H1 (cell line): Measurements from ENCODE around the gene CMYA5. TPM values are rescaled to one million over a fixed set of nuclear protein-coding genes. Genes with fewer than 3 reads are reported as not detected.

Experiments
- CBX8 ChIP-seq: fragments of 300-800, 300-1000 bp; sonication (generic); IDR thresholded peaks from 2 replicates; pipeline ENCODE4 v1.7.1; 2016; ENCODE audit warnings: low read depth, low read length, borderline replicate concordance
- CTBP2 ChIP-seq: IDR thresholded peaks from 2 replicates; pipeline ENCODE4 v1.7.0; 2011; ENCODE audit warnings: borderline replicate concordance, mild to moderate bottlenecking, moderate library complexity, mixed read lengths, low read length; ENCODE audit not compliant: insufficient read depth, insufficient read length
- POLR2A ChIP-seq, 2 experiments: IDR thresholded peaks; 1 replicate in 1 of 2; 2 replicates in 1 of 2; pipeline ENCODE4 v1.6.1; 2011; ENCODE audit warnings: low read depth in 2 of 2, low read length in 2 of 2, mild to moderate bottlenecking in 2 of 2; ENCODE audit errors: control extremely low read depth in 1 of 2
- RAD21 ChIP-seq, 2 experiments: IDR thresholded peaks in 1 of 2; conservative IDR thresholded peaks in 1 of 2; 2 replicates each; pipeline ENCODE4 v1.6.1; 2011; ENCODE audit warnings: low read depth in 2 of 2, low read length in 2 of 2, improper control_type of control experiment in 1 of 2, inconsistent platforms in 1 of 2, mild to moderate bottlenecking in 1 of 2, moderate library complexity in 1 of 2
- SIRT6 ChIP-seq: IDR thresholded peaks from one replicate; pipeline ENCODE4 v1.7.1; 2012; ENCODE audit warnings: low read length, inconsistent platforms
- SUZ12 ChIP-seq: fragments of 200-600 bp; sonication (generic); IDR thresholded peaks from 2 replicates; pipeline ENCODE4 v1.6.1; 2012; ENCODE audit warnings: mild to moderate bottlenecking, inconsistent platforms, low read length, moderate library complexity, mixed read lengths
- TAF1 ChIP-seq: IDR thresholded peaks from 2 replicates; pipeline ENCODE4 v1.6.1; 2011; ENCODE audit warnings: mild to moderate bottlenecking, low read depth, low read length
- TEAD4 ChIP-seq: IDR thresholded peaks from 2 replicates; pipeline ENCODE4 v1.6.1; 2012; ENCODE audit warnings: low read depth, low read length, inconsistent platforms, mixed read lengths
- polyA plus RNA-seq, 7 experiments: library from polyadenylated mRNA; depleted of rRNA in 3 of 7; stranded (reverse) in 5 of 7; unstranded in 2 of 7; fragments of >200 nt in 5 of 7; fragments of 200-250 nt in 2 of 7; gene quantifications; 1 replicate in 5 of 7; 2 replicates in 1 of 7; 4 replicates in 1 of 7; pipeline versions ENCODE4 v1.2.1 to v1.2.3, GENCODE V29; 2011 to 2013; ENCODE audit warnings: missing spikeins in 2 of 7, mixed read lengths in 2 of 7
- total RNA-seq: library from RNA; stranded (reverse); fragmentation: NEBNext Ultra II Directional; extraction: Animal tissue kit (Norgen Biotek cat#: 25700); gene quantifications from 2 replicates; pipeline ENCODE4 v1.2.1, GENCODE V29; 2021
- TF ChIP-seq, protein P1 (sequence below): fragments of 300-600 bp; sonication (generic); IDR thresholded peaks from 2 replicates; pipeline ENCODE4 v1.7.1; 2012; ENCODE audit warnings: low read length, moderate library complexity, mild to moderate bottlenecking, inconsistent platforms; ENCODE audit not compliant: insufficient replicate concordance

The CMYA5 gene
- total and polyA plus RNA-seq, 2 of the 8 experiments (the other 6 are each of a cell fraction or from before 2014, with no cell fraction given) = 0.88 to 0.95 TPM

DNA sequence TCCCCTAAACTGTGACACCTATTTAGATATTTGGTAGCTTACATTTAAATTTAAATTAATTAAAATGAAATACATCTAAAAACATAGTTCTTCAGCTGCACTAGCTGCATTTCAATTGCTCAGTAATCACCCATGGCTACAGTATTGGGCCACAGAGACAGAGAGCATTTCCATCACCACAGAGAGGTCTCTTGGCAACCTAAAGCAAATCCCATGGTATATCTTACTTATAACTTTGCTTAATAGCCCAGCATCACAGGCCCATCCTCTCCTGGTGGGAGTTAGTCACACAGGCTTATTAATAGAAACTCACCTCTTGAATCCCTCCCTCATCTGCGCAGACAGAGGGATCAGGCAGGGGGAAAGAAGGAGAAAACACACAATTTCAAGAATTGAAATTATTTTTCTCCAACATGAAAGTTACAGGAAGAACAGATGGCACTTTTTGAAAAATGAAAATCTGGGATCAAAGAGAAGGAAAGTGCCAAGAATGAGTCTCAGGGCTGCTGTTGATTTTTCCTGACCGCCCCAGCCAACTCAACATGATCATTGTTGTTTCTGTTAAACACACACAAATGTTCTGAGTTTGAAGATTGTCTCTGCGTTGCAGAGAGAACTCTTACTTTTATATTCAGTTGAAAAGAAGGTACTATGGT is 144.6 kb downstream of the CMYA5 start (continued):
- TF ChIP-seq, protein P1, sequence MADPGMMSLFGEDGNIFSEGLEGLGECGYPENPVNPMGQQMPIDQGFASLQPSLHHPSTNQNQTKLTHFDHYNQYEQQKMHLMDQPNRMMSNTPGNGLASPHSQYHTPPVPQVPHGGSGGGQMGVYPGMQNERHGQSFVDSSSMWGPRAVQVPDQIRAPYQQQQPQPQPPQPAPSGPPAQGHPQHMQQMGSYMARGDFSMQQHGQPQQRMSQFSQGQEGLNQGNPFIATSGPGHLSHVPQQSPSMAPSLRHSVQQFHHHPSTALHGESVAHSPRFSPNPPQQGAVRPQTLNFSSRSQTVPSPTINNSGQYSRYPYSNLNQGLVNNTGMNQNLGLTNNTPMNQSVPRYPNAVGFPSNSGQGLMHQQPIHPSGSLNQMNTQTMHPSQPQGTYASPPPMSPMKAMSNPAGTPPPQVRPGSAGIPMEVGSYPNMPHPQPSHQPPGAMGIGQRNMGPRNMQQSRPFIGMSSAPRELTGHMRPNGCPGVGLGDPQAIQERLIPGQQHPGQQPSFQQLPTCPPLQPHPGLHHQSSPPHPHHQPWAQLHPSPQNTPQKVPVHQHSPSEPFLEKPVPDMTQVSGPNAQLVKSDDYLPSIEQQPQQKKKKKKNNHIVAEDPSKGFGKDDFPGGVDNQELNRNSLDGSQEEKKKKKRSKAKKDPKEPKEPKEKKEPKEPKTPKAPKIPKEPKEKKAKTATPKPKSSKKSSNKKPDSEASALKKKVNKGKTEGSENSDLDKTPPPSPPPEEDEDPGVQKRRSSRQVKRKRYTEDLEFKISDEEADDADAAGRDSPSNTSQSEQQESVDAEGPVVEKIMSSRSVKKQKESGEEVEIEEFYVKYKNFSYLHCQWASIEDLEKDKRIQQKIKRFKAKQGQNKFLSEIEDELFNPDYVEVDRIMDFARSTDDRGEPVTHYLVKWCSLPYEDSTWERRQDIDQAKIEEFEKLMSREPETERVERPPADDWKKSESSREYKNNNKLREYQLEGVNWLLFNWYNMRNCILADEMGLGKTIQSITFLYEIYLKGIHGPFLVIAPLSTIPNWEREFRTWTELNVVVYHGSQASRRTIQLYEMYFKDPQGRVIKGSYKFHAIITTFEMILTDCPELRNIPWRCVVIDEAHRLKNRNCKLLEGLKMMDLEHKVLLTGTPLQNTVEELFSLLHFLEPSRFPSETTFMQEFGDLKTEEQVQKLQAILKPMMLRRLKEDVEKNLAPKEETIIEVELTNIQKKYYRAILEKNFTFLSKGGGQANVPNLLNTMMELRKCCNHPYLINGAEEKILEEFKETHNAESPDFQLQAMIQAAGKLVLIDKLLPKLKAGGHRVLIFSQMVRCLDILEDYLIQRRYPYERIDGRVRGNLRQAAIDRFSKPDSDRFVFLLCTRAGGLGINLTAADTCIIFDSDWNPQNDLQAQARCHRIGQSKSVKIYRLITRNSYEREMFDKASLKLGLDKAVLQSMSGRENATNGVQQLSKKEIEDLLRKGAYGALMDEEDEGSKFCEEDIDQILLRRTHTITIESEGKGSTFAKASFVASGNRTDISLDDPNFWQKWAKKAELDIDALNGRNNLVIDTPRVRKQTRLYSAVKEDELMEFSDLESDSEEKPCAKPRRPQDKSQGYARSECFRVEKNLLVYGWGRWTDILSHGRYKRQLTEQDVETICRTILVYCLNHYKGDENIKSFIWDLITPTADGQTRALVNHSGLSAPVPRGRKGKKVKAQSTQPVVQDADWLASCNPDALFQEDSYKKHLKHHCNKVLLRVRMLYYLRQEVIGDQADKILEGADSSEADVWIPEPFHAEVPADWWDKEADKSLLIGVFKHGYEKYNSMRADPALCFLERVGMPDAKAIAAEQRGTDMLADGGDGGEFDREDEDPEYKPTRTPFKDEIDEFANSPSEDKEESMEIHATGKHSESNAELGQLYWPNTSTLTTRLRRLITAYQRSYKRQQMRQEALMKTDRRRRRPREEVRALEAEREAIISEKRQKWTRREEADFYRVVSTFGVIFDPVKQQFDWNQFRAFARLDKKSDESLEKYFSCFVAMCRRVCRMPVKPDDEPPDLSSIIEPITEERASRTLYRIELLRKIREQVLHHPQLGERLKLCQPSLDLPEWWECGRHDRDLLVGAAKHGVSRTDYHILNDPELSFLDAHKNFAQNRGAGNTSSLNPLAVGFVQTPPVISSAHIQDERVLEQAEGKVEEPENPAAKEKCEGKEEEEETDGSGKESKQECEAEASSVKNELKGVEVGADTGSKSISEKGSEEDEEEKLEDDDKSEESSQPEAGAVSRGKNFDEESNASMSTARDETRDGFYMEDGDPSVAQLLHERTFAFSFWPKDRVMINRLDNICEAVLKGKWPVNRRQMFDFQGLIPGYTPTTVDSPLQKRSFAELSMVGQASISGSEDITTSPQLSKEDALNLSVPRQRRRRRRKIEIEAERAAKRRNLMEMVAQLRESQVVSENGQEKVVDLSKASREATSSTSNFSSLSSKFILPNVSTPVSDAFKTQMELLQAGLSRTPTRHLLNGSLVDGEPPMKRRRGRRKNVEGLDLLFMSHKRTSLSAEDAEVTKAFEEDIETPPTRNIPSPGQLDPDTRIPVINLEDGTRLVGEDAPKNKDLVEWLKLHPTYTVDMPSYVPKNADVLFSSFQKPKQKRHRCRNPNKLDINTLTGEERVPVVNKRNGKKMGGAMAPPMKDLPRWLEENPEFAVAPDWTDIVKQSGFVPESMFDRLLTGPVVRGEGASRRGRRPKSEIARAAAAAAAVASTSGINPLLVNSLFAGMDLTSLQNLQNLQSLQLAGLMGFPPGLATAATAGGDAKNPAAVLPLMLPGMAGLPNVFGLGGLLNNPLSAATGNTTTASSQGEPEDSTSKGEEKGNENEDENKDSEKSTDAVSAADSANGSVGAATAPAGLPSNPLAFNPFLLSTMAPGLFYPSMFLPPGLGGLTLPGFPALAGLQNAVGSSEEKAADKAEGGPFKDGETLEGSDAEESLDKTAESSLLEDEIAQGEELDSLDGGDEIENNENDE = no peak
- no peak for TF ChIP-seq CBX8
- TF ChIP-seq TAF1 = no peak
- no peak for TF ChIP-seq SIRT6
- TF ChIP-seq CTBP2 = no peak
- TF ChIP-seq SUZ12 = no peak
- TF ChIP-seq POLR2A (IDR thresholded peaks at IDR 0.05; ENCODE audit: control extremely low read depth in 1 of 2, low read depth in 2 of 2, low read length in 2 of 2) = no peak
- TF ChIP-seq TEAD4 = no peak
- TF ChIP-seq RAD21 (IDR thresholded peaks at IDR 0.05 in 1 of 2, conservative IDR thresholded peaks at IDR 0.05 in 1 of 2; ENCODE audit: low read depth in 2 of 2, low read length in 2 of 2) = no peak
